HT1080 (cell line): Measurements from ENCODE around the gene BSPH1. TPM values are rescaled to one million over a fixed set of nuclear protein-coding genes. Genes with fewer than 3 reads are reported as not detected.
"Not testable (repeated sequence)": the region's sequence is repeated elsewhere in the genome, so short reads cannot be mapped to it uniquely, and the experiment has no call there.

Source experiments
- DNase-seq: peaks from one replicate; pipeline ENCODE4 v3.0.0-alpha.2; 2015; ENCODE audit warnings: low read depth
- total RNA-seq: library from RNA; depleted of rRNA; stranded (reverse); fragments of >200 nt; shearing (Covaris generic); gene quantifications from 2 replicates; pipeline ENCODE4 v1.2.3, GENCODE V29; 2014; rRNA removed

BSPH1 gene
- total RNA-seq, 1 experiment from 2014 or later, result not detected

DNA sequence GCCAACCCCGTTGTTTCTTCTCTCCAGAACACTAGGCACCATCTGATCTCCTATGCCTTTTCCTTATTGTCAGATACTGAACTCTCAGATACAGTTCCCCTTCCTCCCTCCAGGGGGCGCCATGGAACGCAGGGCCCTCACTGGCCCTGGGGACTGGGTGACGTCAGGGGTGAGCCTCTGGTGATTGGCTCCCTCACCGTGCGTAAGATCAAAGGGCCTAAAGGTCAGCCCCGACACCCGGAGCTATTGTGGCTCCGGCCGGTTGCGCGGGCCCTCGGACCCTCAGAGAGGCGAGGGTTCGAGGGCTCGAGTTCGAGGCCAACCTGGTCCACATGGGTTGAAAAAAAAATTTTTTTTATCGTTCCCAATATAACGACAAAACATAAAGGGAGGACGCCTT is 63.4 kb downstream of the BSPH1 start:
- not testable (repeated sequence) for DNase-seq

DNA sequence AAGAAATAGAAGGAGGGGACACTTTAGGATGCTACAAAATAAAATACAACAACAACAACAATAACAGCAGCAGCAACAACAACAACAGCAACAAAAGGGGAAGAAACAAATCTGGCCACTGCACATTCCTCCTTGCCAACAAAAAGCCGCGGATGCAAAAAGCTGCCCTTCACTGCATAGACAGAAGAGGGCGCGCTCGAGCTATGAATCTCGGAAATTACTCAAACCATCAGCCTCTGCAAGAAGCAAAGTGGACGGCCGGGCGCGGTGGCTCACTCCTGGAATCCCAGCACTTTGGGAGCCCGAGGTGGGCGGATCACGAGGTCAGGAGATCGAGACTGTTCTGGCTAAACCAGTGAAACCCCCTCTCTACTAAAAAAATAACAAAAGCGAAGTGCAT is 71.9 kb downstream of the BSPH1 start:
- not testable (repeated sequence) for DNase-seq

Other genes with a start within 250 kb of the BSPH1 start
- gene NOP53, start 246.6 kb downstream of the BSPH1 start, total RNA-seq, result 87.2 and 111 TPM in 2 replicates
- 124 and 165 TPM in 2 replicates for gene SELENOW, start 213.5 kb downstream of the BSPH1 start, total RNA-seq
- gene TPRX1, start 187.6 kb downstream of the BSPH1 start, total RNA-seq, result not detected in 2 replicates
- gene CRX, start 170.2 kb downstream of the BSPH1 start, total RNA-seq, result not detected in 2 replicates
- not detected in 2 replicates for gene TPRX2, start 132.9 kb downstream of the BSPH1 start, total RNA-seq
- not detected in 2 replicates for gene SULT2A1, start 105.9 kb downstream of the BSPH1 start, total RNA-seq
- gene ELSPBP1, start 2.5 kb upstream of the BSPH1 start, total RNA-seq, result not detected in 2 replicates
- not detected in 2 replicates for gene CABP5, start 51.9 kb upstream of the BSPH1 start, total RNA-seq
- gene PLA2G4C, start 118.6 kb upstream of the BSPH1 start, total RNA-seq, result 1.6 and 1.9 TPM in 2 replicates
- gene LIG1, start 178.2 kb upstream of the BSPH1 start, total RNA-seq, result 86.5 and 139 TPM in 2 replicates
- gene ZSWIM9, start 178.5 kb upstream of the BSPH1 start, total RNA-seq, result 1.7 and 1.8 TPM in 2 replicates